ENCODE measurements around the gene BRINP2. TPM values are rescaled to one million over a fixed set of nuclear protein-coding genes. Genes with fewer than 3 reads are reported as not detected.

The BRINP2 gene
- total and polyA plus RNA-seq, 2 of the 13 experiments (the other 11 are each of a cell fraction or from before 2014, with no cell fraction given): 0.08 to 0.20 TPM

DNA sequence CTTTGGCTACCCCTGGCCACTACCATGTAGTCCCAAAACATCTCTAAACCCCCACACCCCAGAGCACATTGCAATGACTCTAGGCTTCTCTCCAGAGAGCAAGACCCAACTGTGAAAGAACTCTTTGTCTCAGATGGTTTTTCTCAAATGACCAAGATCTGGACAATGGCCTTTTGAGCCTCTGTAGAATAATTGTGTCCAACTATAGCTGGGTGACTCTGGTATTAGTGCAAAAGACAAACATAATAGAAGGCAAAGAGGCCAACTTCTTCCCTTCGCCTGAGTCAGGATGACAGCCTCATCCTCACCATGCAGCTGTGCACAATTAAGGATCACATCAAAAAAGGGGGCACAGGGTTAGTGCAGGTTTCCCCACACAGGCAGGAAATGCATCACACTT lies 139.6 kb downstream of the BRINP2 start (continued):
- TF ChIP-seq AFF4 (CRISPR knock-in tag; IDR thresholded peaks at IDR 0.05) (no peak), FOXP1 (IDR thresholded peaks at IDR 0.05) (no peak), FOXP1 (CRISPR knock-in tag; IDR thresholded peaks at IDR 0.05) (no peak), NFE2 (CRISPR knock-in tag; IDR thresholded peaks at IDR 0.05) (no peak), PCBP1 (IDR thresholded peaks at IDR 0.05; ENCODE audit: borderline replicate concordance, low read depth, low read length) (no peak)

DNA sequence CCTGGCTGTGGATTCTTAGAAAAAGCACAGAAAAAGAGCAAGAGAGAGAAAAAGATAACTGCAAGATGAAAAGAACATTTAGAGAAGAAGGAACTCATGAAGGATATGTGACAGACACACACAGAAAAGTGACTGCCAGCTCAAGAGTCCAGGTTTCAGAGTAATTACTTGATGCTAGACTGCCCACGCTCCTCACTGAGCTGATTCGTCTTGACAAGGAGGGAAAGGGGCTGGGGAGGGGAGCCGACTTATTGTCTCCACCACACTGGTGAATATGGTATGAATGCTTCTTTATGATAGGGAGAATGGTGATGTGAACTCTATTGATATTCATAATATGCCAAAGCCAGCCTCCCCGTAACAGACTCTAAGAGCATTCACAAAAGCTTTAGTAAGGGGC lies 140.4 kb downstream of the BRINP2 start:
- TF ChIP-seq FOXC1 (CRISPR knock-in tag; IDR thresholded peaks at IDR 0.05; ENCODE audit: borderline replicate concordance): no peak
- no peak for TF ChIP-seq MBNL3 (CRISPR knock-in tag; conservative IDR thresholded peaks at IDR 0.05)
- Histone ChIP-seq H4K20me1 (ENCODE audit: insufficient read depth, low read length) (no peaks in the 10 kb centered on the region), H3K4me2 (ENCODE audit: low read depth, low read length) (no peak overlapping the region), H3K9me3 (ENCODE audit: low read length) (no peaks in the 10 kb centered on the region), H3K79me2 (ENCODE audit: insufficient read depth, low read length) (no peaks in the 10 kb centered on the region), H3K27me3 (ENCODE audit: control insufficient read depth in 1 of 2, insufficient read depth in 2 of 2, low read length in 2 of 2) (no peaks in the 10 kb centered on the region), H2AFZ (ENCODE audit: low read length) (no peak overlapping the region), H3K27ac (ENCODE audit: extremely low read length, insufficient read depth, low read length) (no peak overlapping the region), H3K36me3 (replicated peaks in 1 of 2; ENCODE audit: control insufficient read depth in 1 of 2, insufficient read depth in 2 of 2, low read length in 2 of 2) (no peaks in the 10 kb centered on the region), H3K4me1 (ENCODE audit: insufficient read depth, low read length) (no peaks in the 10 kb centered on the region), H3K4me3 (replicated peaks in 1 of 3; ENCODE audit: insufficient read depth in 1 of 3, low read depth in 2 of 3, low read length in 3 of 3) (no peak overlapping the region), H3K9ac (ENCODE audit: insufficient read depth, low read depth, low read length) (no peak overlapping the region)
- FAIRE-seq (no peak), DNase-seq (ENCODE audit: low spot score) (no peak), ATAC-seq (no peak)
- intact Hi-C loops (cut with micrococcal nuclease; ENCODE audit: unreplicated experiment) (no loop called here), in situ Hi-C loops (cut with HindIII; ENCODE audit: extremely low pct_ligation_motif_present, low pct_unique_long_range_greater_than_20kb) (no loop called here)
- CTCF ChIA-PET (ENCODE audit: low intra/inter-chr PET ratio, low total read pairs): no interaction called here
- POLR2A ChIA-PET: no interaction called here
- BruUV-seq (replicated peaks): no TSS peak
- WGBS (ENCODE audit: low lambda C conversion rate): 3% methylated on average over 4 of the region's 4 CpGs
